ENCODE results near the gene TAGLN2. TPM values are rescaled to one million over a fixed set of nuclear protein-coding genes. Genes with fewer than 3 reads are reported as not detected.

The TAGLN2 gene
- total RNA-seq, 1 donor from 2014 or later = 160 TPM

DNA sequence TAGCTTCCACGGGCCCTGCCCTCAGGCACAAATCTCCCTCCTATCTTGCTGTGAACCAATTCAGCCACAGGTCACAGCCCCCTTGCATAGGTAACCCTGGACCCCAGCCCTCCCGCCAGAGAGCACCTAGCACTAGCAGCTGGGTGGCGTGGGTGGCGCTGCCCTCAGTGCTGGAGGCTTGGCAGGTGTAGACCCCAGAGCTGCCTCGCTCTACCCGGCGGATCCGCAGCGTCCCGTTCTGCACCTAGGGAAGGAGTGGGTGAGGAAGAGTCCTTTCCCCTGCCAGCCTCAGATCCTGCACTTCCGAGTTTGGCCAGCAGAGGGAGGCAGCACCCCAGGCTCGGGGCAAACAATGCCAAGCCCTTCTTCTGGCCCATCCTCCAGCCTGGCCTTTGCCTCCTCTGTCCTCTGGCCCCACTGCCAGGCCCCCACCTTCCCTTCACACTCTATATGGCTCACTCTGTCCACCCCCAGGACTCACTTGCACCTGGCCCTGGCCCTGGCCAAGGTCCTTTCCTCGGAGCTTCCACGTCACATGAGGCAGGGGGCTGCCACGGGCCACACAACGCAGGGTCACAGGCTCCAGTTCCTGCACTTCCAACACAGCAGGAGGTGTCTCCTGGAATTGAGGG lies 11.1 kb upstream of the TAGLN2 start:
- TF ChIP-seq, protein P1, sequence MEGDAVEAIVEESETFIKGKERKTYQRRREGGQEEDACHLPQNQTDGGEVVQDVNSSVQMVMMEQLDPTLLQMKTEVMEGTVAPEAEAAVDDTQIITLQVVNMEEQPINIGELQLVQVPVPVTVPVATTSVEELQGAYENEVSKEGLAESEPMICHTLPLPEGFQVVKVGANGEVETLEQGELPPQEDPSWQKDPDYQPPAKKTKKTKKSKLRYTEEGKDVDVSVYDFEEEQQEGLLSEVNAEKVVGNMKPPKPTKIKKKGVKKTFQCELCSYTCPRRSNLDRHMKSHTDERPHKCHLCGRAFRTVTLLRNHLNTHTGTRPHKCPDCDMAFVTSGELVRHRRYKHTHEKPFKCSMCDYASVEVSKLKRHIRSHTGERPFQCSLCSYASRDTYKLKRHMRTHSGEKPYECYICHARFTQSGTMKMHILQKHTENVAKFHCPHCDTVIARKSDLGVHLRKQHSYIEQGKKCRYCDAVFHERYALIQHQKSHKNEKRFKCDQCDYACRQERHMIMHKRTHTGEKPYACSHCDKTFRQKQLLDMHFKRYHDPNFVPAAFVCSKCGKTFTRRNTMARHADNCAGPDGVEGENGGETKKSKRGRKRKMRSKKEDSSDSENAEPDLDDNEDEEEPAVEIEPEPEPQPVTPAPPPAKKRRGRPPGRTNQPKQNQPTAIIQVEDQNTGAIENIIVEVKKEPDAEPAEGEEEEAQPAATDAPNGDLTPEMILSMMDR (IDR thresholded peaks at IDR 0.05; ENCODE audit: partially characterized antibody, unreplicated experiment) = peak; percentile 99
- Mint-ChIP-seq H3K4me3 (ENCODE audit: unreplicated experiment) (no peak overlapping the region), H3K4me1 (ENCODE audit: low read depth, unreplicated experiment) (peaks cover 20% of the 10 kb centered on the region), H3K9me3 (ENCODE audit: unreplicated experiment) (peaks cover 10% of the 10 kb centered on the region), H3K27ac (ENCODE audit: unreplicated experiment) (peak overlapping the region; percentile 18), H3K27me3 (ENCODE audit: unreplicated experiment) (peaks cover 4% of the 10 kb centered on the region), H3K36me3 (ENCODE audit: unreplicated experiment) (peaks cover 5% of the 10 kb centered on the region)
- DNase-seq = peak; percentile 91

DNA sequence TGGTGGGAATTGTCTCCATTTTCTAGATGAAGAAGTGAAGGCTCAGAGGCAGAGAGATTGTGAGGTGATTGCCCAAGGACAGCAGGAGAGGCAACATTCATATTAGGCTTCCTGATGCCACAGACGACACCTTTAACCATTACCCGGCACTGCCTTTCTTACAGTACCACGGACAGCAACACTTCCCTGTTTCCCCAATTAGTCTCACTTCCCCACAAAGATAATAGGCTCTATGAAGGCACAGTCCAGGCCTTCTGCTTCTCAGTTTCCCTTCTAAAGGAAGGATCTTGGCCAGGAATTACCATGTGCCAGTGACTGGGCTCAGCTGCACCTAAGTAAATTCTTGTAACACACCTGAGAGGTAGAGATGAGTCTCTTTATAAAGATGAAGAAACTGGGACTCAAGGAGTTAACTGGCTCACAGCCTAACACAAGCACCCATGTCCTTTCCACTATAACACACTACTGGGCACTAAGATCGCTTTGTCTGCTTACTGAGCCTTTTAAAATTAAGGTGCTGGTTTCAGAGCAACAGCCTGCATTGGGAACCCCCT lies 10.5 kb upstream of the TAGLN2 start:
- TF ChIP-seq, protein P1 (IDR thresholded peaks at IDR 0.05; ENCODE audit: partially characterized antibody, unreplicated experiment) = no peak
- DNase-seq = no peak
- H3K27ac Mint-ChIP-seq (ENCODE audit: unreplicated experiment) = no peak overlapping the region
- H3K9me3 Mint-ChIP-seq (ENCODE audit: unreplicated experiment) = peaks cover 12% of the 10 kb centered on the region
- peaks cover 4% of the 10 kb centered on the region for H3K27me3 Mint-ChIP-seq (ENCODE audit: unreplicated experiment)
- H3K36me3 Mint-ChIP-seq (ENCODE audit: unreplicated experiment) = peaks cover 5% of the 10 kb centered on the region
- H3K4me3 Mint-ChIP-seq (ENCODE audit: unreplicated experiment) = no peak overlapping the region
- H3K4me1 Mint-ChIP-seq (ENCODE audit: low read depth, unreplicated experiment) = peaks cover 14% of the 10 kb centered on the region

DNA sequence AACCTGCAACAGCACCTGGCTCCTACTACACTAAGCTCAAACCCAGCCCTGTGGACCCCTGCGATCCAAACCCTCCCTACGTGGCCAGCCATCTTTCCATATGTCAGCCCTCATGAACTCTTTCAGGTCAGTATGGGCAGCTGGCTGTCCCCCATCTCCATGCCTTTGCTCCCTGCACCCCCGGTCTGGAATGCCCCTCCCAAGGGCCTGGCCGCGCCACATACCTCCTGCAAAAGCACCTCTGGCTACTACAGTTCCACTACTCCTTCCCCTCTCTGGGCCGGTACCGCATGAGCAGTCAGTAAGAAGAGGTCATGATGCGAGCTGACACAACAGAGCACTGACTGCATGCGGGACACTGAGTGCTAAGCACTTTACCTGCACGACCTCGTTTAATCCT lies 10.0 kb upstream of the TAGLN2 start:
- TF ChIP-seq, protein P1 (IDR thresholded peaks at IDR 0.05; ENCODE audit: partially characterized antibody, unreplicated experiment) = no peak
- DNase-seq = no peak
- peaks cover 5% of the 10 kb centered on the region for H3K36me3 Mint-ChIP-seq (ENCODE audit: unreplicated experiment)
- H3K27me3 Mint-ChIP-seq (ENCODE audit: unreplicated experiment) = peaks cover 4% of the 10 kb centered on the region
- H3K9me3 Mint-ChIP-seq (ENCODE audit: unreplicated experiment) = peaks cover 12% of the 10 kb centered on the region
- no peak overlapping the region for H3K27ac Mint-ChIP-seq (ENCODE audit: unreplicated experiment)
- peaks cover 12% of the 10 kb centered on the region for H3K4me1 Mint-ChIP-seq (ENCODE audit: low read depth, unreplicated experiment)
- no peak overlapping the region for H3K4me3 Mint-ChIP-seq (ENCODE audit: unreplicated experiment)

DNA sequence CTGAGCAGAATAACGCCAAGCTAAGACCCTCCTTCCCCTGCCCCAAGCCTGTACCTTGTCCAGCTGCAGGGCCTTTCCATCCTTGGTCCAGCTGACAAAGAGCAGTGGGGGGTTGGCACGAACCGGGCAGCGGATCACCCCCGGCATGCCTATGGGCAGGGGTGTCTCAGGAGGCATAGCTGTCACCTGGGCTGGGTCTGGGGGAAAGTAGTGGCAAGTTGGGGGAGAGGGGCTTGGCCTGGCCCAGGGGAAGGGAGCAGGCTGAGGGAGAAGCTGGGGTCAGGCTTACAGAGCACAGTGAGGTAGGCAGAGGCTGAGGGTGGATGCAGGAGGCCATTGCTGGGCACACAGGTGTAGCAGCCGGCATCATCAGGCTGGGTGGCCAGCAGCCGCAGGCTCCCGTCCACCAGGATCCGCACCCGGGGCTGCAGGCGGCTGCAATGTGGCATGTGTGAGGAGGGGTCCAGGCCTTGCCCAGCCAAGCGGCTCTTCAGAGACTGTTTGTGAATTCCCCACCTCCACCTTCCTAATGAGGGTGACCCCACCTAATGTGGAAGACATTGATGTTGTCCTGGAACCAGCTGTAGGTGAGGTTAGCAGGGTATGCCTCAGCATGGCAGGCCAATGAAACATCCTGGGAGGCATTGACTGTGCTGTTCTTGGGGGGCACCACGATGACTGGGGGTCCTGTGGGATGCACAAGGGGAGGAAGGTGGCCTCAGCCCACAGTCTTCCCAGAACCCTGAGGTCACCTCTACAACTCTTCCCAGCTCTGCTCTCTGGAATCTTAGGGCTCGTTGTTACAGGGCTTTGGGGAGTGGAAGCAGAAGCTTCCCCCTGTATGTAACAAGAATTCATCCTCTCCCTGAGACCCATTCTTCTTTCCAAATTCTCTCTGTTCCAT lies 9.1 kb upstream of the TAGLN2 start:
- Mint-ChIP-seq H3K27ac (ENCODE audit: unreplicated experiment) (no peak overlapping the region), H3K27me3 (ENCODE audit: unreplicated experiment) (peaks cover 4% of the 10 kb centered on the region), H3K4me1 (ENCODE audit: low read depth, unreplicated experiment) (peaks cover 10% of the 10 kb centered on the region), H3K9me3 (ENCODE audit: unreplicated experiment) (peaks cover 12% of the 10 kb centered on the region), H3K36me3 (ENCODE audit: unreplicated experiment) (peaks cover 5% of the 10 kb centered on the region), H3K4me3 (ENCODE audit: unreplicated experiment) (no peak overlapping the region)
- no peak for DNase-seq
- TF ChIP-seq, protein P1 (IDR thresholded peaks at IDR 0.05; ENCODE audit: partially characterized antibody, unreplicated experiment) = no peak

Measured in glutamatergic neuron (in vitro differentiated cells).